SK-N-SH (cell line): Measurements from ENCODE around the gene CBFA2T3. TPM values are rescaled to one million over a fixed set of nuclear protein-coding genes. Genes with fewer than 3 reads are reported as not detected.
"Not testable (repeated sequence)": the region's sequence is repeated elsewhere in the genome, so short reads cannot be mapped to it uniquely, and the experiment has no call there.

Experiments
- CTCF ChIA-PET: fragments of 300-600, 350-600 bp; formaldehyde crosslinking; extraction: SDS; loops from one replicate; lab custom pipeline; 2021; lab: Yijun Ruan, JAX
- POLR2A ChIA-PET: fragments of 350-600 bp; sonication (Branson Sonifier 250); formaldehyde crosslinking; extraction: SDS; loops from one replicate; lab custom pipeline; 2020; ENCODE audit warnings: antibody characterized with exemption, inconsistent platforms; lab: Yijun Ruan, JAX
- DNase-seq: peaks from one replicate; pipeline ENCODE4 v3.0.0; 2012
- H2AFZ ChIP-seq: fragments of 200-600 bp; sonication (generic); 2 replicates; pipeline ENCODE4 v1.8.1; 2016; ENCODE audit warnings: antibody characterized with exemption, mild to moderate bottlenecking, low read depth
- H3F3A ChIP-seq: fragments of 200-600 bp; sonication (generic); replicated peaks from 2 replicates; pipeline ENCODE3; 2016; ENCODE audit warnings: antibody characterized with exemption, mild to moderate bottlenecking; ENCODE audit not compliant: insufficient read depth
- H3K27ac ChIP-seq, 2 experiments: fragments of 200-500 bp in 1 of 2; fragments of 200-600 bp in 1 of 2; sonication (Bioruptor generic) in 1 of 2; sonication (generic), shearing (Covaris generic) in 1 of 2; 2 replicates each; pipeline versions ENCODE4 v1.5.1 to v1.6.1; 2014 to 2016; ENCODE audit warnings: low read depth in 2 of 2, inconsistent platforms in 1 of 2, low read length in 1 of 2, mild to moderate bottlenecking in 1 of 2, mixed read lengths in 1 of 2
- H3K27me3 ChIP-seq: fragments of 200-600 bp; sonication (generic), shearing (Covaris generic); 2 replicates; pipeline ENCODE4 v1.6.1; 2016; ENCODE audit warnings: mixed run types; ENCODE audit not compliant: insufficient read depth
- H3K36me3 ChIP-seq, 2 experiments: fragments of 200-500 bp in 1 of 2; fragments of 200-600 bp in 1 of 2; sonication (Bioruptor generic) in 1 of 2; sonication (generic) in 1 of 2; replicated peaks in 1 of 2; 2 replicates each; pipeline versions ENCODE3 to v1.5.1; 2014 to 2016; ENCODE audit warnings: low read length in 1 of 2, mild to moderate bottlenecking in 1 of 2; ENCODE audit not compliant: insufficient read depth in 2 of 2, control insufficient read depth in 1 of 2
- H3K4me1 ChIP-seq, 2 experiments: fragments of 200-500 bp in 1 of 2; fragments of 200-600 bp in 1 of 2; sonication (Bioruptor generic) in 1 of 2; sonication (generic), shearing (Covaris generic) in 1 of 2; 2 replicates each; pipeline versions ENCODE4 v1.5.1 to v1.6.1; 2014 to 2016; ENCODE audit warnings: low read depth in 1 of 2, low read length in 1 of 2, mixed run types in 1 of 2; ENCODE audit not compliant: insufficient read depth in 2 of 2, control insufficient read depth in 1 of 2
- H3K4me2 ChIP-seq: fragments of 200-600 bp; sonication (generic), shearing (Covaris generic); 2 replicates; pipeline ENCODE4 v1.6.1; 2017; ENCODE audit warnings: mixed run types
- H3K4me3 ChIP-seq, 2 experiments: fragments of 200-500 bp in 1 of 2; fragments of 200-600 bp in 1 of 2; sonication (Bioruptor generic) in 1 of 2; sonication (generic), shearing (Covaris generic) in 1 of 2; 2 replicates each; pipeline versions ENCODE4 v1.5.1 to v1.8.1; 2014 to 2016; ENCODE audit warnings: low read depth in 2 of 2, inconsistent platforms in 1 of 2, low read length in 1 of 2, mild to moderate bottlenecking in 1 of 2, mixed read lengths in 1 of 2, moderate library complexity in 1 of 2
- H3K79me2 ChIP-seq: fragments of 200-600 bp; sonication (generic); 2 replicates; pipeline ENCODE4 v1.8.1; 2017; ENCODE audit warnings: mild to moderate bottlenecking; ENCODE audit not compliant: insufficient read depth
- H3K9ac ChIP-seq: fragments of 200-600 bp; sonication (generic); 2 replicates; pipeline ENCODE4 v1.6.1; 2017; ENCODE audit warnings: mixed run types
- H3K9me2 ChIP-seq: fragments of 200-600 bp; sonication (generic); 2 replicates; pipeline ENCODE4 v1.6.1; 2017; ENCODE audit warnings: mixed run types
- H3K9me3 ChIP-seq: fragments of 200-600 bp; sonication (generic); 2 replicates; pipeline ENCODE4 v1.6.1; 2017; ENCODE audit warnings: mixed run types, mild to moderate bottlenecking, moderate library complexity
- H4K20me1 ChIP-seq: fragments of 200-600 bp; sonication (generic); 2 replicates; pipeline ENCODE4 v1.6.1; 2017; ENCODE audit warnings: mild to moderate bottlenecking, mixed run types; ENCODE audit not compliant: insufficient read depth
- CHD2 ChIP-seq: fragments of 150-350 bp; IDR thresholded peaks from 2 replicates; pipeline ENCODE4 v1.6.1; 2018; ENCODE audit warnings: low read length; ENCODE audit not compliant: partially characterized antibody
- ELF1 ChIP-seq: IDR thresholded peaks from 2 replicates; pipeline ENCODE4 v1.4.0; 2012
- EZH2phosphoT487 ChIP-seq: fragments of 200-600 bp; sonication (generic); IDR thresholded peaks from 2 replicates; pipeline ENCODE4 v1.6.1; 2017; ENCODE audit warnings: low read depth, mixed run types, mild to moderate bottlenecking, antibody characterized with exemption, moderate library complexity, borderline replicate concordance
- FOSL2 ChIP-seq: IDR thresholded peaks from 2 replicates; pipeline ENCODE4 v1.4.0; 2012; ENCODE audit warnings: low read depth, mild to moderate bottlenecking, moderate library complexity, borderline replicate concordance
- FOXJ3 ChIP-seq: sonication (generic); formaldehyde crosslinking; IDR thresholded peaks from 2 replicates; pipeline ENCODE4 v1.5.1; 2020; ENCODE audit warnings: mild to moderate bottlenecking, missing genetic modification reagents
- FOXM1 ChIP-seq: IDR thresholded peaks from 2 replicates; pipeline ENCODE4 v1.4.0; 2012; ENCODE audit warnings: low read depth, mild to moderate bottlenecking
- JUND ChIP-seq: IDR thresholded peaks from 2 replicates; pipeline ENCODE4 v1.4.0; 2012
- MEF2A ChIP-seq: IDR thresholded peaks from 2 replicates; pipeline ENCODE4 v1.4.0; 2012; ENCODE audit warnings: low read depth, borderline replicate concordance
- POLR2AphosphoS5 ChIP-seq: IDR thresholded peaks from 2 replicates; pipeline ENCODE4 v1.6.1; 2012; ENCODE audit warnings: low read depth, low read length
- RAD21 ChIP-seq: IDR thresholded peaks from 2 replicates; pipeline ENCODE4 v1.6.1; 2012; ENCODE audit warnings: mild to moderate bottlenecking, low read length
- RCOR1 ChIP-seq: fragments of 150-350 bp; IDR thresholded peaks from 2 replicates; pipeline ENCODE4 v1.6.1; 2017; ENCODE audit warnings: antibody characterized with exemption, low read length
- RFX5 ChIP-seq: IDR thresholded peaks from 2 replicates; pipeline ENCODE4 v1.6.1; 2012; ENCODE audit warnings: mild to moderate bottlenecking, improper control_type of control experiment, low read length
- TAF1 ChIP-seq: IDR thresholded peaks from 2 replicates; pipeline ENCODE4 v1.6.1; 2012; ENCODE audit warnings: low read depth, mild to moderate bottlenecking, low read length, moderate library complexity, borderline replicate concordance
- TEAD4 ChIP-seq: IDR thresholded peaks from 2 replicates; pipeline ENCODE4 v1.4.0; 2012; ENCODE audit warnings: mild to moderate bottlenecking, borderline replicate concordance; ENCODE audit not compliant: insufficient read depth
- USF1 ChIP-seq: IDR thresholded peaks from 2 replicates; pipeline ENCODE4 v1.4.0; 2012; ENCODE audit warnings: low read depth, borderline replicate concordance
- YY1 ChIP-seq: IDR thresholded peaks from 2 replicates; pipeline ENCODE4 v1.4.0; 2012; ENCODE audit warnings: low read depth, mild to moderate bottlenecking
- ZBTB33 ChIP-seq: IDR thresholded peaks from 2 replicates; pipeline ENCODE4 v1.4.0; 2012; ENCODE audit warnings: low read depth, borderline replicate concordance
- WGBS: methylation state at CpG from one replicate; pipeline ENCODE4 v1.1.6; 2017; ENCODE audit warnings: low lambda C conversion rate; 5-methylcytosine and 5-hydroxymethylcytosine counted together
- polyA plus RNA-seq, 3 experiments: library from polyadenylated mRNA; depleted of rRNA; stranded (reverse); fragments of >200 nt; gene quantifications; 2 replicates each; pipeline ENCODE4 v1.2.3, GENCODE V29; 2012
- TF ChIP-seq, protein P1 (sequence below): fragments of 200-600 bp; sonication (generic); IDR thresholded peaks from 2 replicates; pipeline ENCODE4 v1.6.1; 2017; ENCODE audit warnings: antibody characterized with exemption, mild to moderate bottlenecking, moderate library complexity
- TF ChIP-seq, protein P2 (sequence below): fragments of 150-350 bp; IDR thresholded peaks from 2 replicates; pipeline ENCODE4 v1.6.1; 2017; ENCODE audit warnings: antibody characterized with exemption, low read length, low read depth, borderline replicate concordance
- TF ChIP-seq, protein P3 (sequence below): IDR thresholded peaks from 2 replicates; pipeline ENCODE4; 2012

Gene CBFA2T3
- polyA plus RNA-seq, 1 of the 3 experiments (the other 2 are of a cell fraction), result not detected

- DNase-seq, result no peak
- no peak for TF ChIP-seq CHD2
- TF ChIP-seq RAD21, result no peak
- no peak for TF ChIP-seq FOXM1
- TF ChIP-seq, protein P1, sequence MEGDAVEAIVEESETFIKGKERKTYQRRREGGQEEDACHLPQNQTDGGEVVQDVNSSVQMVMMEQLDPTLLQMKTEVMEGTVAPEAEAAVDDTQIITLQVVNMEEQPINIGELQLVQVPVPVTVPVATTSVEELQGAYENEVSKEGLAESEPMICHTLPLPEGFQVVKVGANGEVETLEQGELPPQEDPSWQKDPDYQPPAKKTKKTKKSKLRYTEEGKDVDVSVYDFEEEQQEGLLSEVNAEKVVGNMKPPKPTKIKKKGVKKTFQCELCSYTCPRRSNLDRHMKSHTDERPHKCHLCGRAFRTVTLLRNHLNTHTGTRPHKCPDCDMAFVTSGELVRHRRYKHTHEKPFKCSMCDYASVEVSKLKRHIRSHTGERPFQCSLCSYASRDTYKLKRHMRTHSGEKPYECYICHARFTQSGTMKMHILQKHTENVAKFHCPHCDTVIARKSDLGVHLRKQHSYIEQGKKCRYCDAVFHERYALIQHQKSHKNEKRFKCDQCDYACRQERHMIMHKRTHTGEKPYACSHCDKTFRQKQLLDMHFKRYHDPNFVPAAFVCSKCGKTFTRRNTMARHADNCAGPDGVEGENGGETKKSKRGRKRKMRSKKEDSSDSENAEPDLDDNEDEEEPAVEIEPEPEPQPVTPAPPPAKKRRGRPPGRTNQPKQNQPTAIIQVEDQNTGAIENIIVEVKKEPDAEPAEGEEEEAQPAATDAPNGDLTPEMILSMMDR, result no peak
- no peak for TF ChIP-seq USF1
- TF ChIP-seq ELF1, result no peak
- no peak for TF ChIP-seq EZH2phosphoT487
- TF ChIP-seq FOSL2, result no peak
- TF ChIP-seq FOXJ3, result no peak
- no peak for TF ChIP-seq TAF1
- no peak for TF ChIP-seq RCOR1
- TF ChIP-seq JUND, result no peak
- TF ChIP-seq, protein P2, sequence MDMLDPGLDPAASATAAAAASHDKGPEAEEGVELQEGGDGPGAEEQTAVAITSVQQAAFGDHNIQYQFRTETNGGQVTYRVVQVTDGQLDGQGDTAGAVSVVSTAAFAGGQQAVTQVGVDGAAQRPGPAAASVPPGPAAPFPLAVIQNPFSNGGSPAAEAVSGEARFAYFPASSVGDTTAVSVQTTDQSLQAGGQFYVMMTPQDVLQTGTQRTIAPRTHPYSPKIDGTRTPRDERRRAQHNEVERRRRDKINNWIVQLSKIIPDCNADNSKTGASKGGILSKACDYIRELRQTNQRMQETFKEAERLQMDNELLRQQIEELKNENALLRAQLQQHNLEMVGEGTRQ, result no peak
- no peak for TF ChIP-seq MEF2A
- no peak for TF ChIP-seq RFX5
- TF ChIP-seq YY1, result no peak
- TF ChIP-seq, protein P3, sequence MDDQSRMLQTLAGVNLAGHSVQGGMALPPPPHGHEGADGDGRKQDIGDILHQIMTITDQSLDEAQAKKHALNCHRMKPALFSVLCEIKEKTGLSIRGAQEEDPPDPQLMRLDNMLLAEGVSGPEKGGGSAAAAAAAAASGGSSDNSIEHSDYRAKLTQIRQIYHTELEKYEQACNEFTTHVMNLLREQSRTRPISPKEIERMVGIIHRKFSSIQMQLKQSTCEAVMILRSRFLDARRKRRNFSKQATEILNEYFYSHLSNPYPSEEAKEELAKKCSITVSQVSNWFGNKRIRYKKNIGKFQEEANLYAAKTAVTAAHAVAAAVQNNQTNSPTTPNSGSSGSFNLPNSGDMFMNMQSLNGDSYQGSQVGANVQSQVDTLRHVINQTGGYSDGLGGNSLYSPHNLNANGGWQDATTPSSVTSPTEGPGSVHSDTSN, result no peak
- TF ChIP-seq POLR2AphosphoS5, result no peak
- no peak for TF ChIP-seq TEAD4
- no peak for TF ChIP-seq ZBTB33
- TF ChIP-seq, all 33 proteins: peak for 0
- no peak overlapping the region for H3K9ac ChIP-seq
- no peaks in the 10 kb centered on the region for H3K4me1 ChIP-seq
- H3K4me3 ChIP-seq, result no peak overlapping the region
- H3K27me3 ChIP-seq, result peaks cover 11% of the 10 kb centered on the region; the same call in 1 of the 2 replicates
- no peaks in the 10 kb centered on the region for H3F3A ChIP-seq
- H3K9me2 ChIP-seq, result no peaks in the 10 kb centered on the region
- no peaks in the 10 kb centered on the region for H3K36me3 ChIP-seq
- H4K20me1 ChIP-seq, result no peaks in the 10 kb centered on the region
- H3K79me2 ChIP-seq, result no peaks in the 10 kb centered on the region
- H2AFZ ChIP-seq, result no peak overlapping the region
- WGBS, result 45% methylated on average over 25 of the region's 25 CpGs
- ChIA-PET CTCF (no interaction called here), POLR2A (no interaction called here)
- H3K9me3 ChIP-seq, result no peaks in the 10 kb centered on the region
- H3K27ac ChIP-seq, result no peak overlapping the region
- H3K4me2 ChIP-seq, result no peak overlapping the region
These were observed 40.7 kb upstream of the CBFA2T3 start for GRCh38 chr16:89017543-89018281.

- H4K20me1 ChIP-seq, H3K4me3 ChIP-seq, H3K9me3 ChIP-seq, H3K9ac ChIP-seq, H3F3A ChIP-seq, H2AFZ ChIP-seq, POLR2A ChIA-PET, H3K4me2 ChIP-seq, H3K27ac ChIP-seq, DNase-seq, H3K79me2 ChIP-seq, H3K36me3 ChIP-seq, H3K4me1 ChIP-seq, CTCF ChIA-PET, H3K9me2 ChIP-seq: not testable (repeated sequence)
- WGBS, result 45% methylated on average over 5 of the region's 10 CpGs
- H3K27me3 ChIP-seq, result peaks cover 11% of the 10 kb centered on the region; the same call in 1 of the 2 replicates
These were observed 39.6 kb upstream of the CBFA2T3 start for GRCh38 chr16:89016561-89016960.
